NCI-H1092 treated with DMSO at 0.1 percent for 48 hours (cell line): ENCODE results near the gene LHFPL3.

Experiments used
- DNase-seq: peaks from one replicate; lab custom pipeline; 2025; lab: John Stamatoyannopoulos, UW

LHFPL3 gene

DNA sequence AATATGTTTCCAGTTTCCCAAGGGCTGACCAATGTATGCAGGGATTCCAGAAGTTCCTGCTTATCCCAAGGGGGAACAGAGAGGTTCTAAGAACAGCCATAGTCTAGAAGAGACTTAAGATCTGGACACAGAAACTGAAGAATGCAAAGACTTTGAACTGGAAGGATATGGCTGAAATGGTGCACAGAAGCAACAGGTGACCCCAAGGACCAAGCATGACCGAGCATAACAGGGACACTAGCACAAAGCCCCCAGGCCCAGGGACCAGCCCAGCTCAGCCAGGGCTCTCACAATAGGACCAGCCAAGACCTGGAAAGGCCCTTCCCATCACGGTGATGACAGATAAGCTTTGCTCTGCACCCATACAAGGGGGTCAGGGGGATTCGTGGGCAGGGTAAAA, 472.6 kb downstream of the LHFPL3 start:
- no peak for DNase-seq

DNA sequence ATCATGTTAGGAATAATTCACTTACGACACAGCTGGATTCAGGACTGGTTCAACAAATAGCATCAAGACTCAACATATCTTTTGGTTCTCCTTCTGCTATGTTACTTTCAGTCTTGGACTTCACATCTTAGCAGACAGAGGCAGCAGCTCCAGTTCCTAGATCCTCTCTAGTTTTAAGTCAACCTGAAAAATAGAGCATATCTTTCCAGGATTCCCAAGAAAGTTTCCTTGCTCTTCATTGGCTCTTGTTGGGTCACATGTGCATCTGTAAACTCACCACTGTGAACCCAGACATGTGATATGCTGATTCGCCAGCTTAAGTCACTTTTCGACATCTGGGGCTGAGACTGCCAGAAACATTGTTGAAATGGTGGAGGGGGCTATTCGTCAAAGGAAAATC, 475.5 kb downstream of the LHFPL3 start:
- no peak for DNase-seq

DNA sequence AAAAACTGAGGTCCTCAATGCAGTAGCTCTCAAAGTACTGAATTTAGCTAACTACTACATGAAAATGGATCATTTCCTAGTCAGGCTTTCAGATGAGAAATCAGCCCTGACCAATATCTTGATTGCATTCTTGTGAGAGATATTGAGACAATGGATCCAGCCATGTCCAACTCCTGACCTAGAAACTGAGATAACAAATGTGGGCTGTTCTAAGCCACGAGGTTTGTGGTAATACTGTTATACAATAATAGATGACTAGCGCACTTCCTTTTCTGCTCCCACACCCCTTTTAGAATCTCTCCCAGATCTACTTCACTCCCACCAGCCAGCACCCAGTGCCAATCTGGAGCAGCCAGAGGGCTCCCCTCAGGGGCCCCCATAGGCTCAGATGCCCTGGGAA, 476.3 kb downstream of the LHFPL3 start:
- no peak for DNase-seq

DNA sequence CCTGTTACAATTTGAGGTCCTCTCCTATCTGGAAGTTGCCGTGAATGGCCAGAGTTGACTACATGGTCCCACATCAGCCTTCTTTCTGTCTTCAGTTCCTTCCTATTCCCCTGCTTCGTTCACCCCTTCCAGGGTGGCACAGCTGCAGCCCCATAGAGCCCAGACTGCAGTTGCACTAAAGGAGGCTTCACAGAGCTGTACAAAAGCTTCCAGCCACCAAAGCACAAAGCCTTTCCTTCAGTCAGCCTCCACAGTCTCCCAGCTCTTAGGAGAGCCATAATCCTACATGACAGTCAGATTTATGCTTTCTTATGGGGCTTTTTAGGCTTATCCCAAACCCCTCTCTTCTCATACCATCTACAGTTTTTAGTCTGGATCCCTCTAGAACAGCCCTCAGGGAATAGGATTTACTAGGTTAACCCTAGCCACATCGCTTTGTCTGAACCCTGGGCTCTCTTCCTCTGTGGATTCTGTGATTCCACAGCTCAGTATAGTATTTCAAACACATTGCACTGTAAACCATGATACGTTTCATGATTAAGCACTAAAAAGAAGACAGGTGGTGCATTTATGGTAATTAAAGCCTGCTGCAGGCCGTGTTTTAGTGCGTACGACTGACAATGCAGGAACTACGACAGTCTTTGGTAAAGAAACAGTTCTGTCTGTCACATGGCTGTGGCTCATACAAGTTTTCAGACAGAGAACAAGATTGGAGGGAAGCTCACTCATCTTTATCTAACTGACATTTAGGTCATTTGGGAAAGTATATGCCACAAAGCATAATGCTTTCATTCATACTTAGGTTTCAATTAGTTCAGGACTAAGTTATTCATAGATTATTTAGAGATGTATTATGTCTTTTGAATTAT, 477.3 kb downstream of the LHFPL3 start:
- no peak for DNase-seq

GRCh38 chr7:104807671-104808070, 479.3 kb downstream of the LHFPL3 start:
- no peak for DNase-seq

GRCh38 chr7:104809906-104810305, 481.5 kb downstream of the LHFPL3 start:
- no peak for DNase-seq

- DNase-seq: no peak
Measured at GRCh38 chr7:104814126-104814525, 485.7 kb downstream of the LHFPL3 start.

DNA sequence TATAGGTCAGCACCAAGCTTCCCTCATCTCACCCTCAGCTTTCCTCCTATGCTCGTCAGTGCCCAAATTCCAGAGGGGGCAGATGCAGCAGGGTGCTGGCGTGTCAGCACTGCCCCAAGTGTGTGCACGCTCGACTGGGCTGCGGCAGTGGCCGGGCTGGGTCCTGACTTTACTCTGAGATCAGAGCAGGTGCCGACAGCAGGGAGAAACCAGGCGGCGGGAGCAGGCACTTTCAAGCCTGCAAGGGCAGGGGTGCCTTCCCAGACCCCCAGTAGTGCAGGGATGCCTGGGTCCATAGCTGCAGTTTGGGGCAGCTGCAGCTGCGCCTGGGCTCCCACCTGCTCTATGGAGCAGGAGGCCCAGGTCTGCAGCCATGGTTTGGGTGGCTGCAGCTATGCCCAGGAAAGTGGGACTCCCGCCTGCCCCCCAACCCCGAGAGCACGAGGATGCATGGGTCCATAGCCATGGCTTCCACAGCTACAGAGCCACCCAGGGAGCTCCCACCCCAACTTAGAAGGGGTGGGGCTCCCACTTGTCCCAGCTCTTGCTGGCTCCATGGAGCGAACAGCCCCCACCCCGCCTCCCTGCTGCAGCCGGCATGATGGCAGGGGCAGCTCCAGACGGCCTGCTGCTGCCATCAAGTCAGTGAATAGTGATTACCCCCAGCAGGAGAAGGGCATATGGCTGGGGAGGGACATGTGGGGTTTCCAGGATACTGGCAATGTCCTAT, 486.4 kb downstream of the LHFPL3 start:
- DNase-seq: no peak

DNA sequence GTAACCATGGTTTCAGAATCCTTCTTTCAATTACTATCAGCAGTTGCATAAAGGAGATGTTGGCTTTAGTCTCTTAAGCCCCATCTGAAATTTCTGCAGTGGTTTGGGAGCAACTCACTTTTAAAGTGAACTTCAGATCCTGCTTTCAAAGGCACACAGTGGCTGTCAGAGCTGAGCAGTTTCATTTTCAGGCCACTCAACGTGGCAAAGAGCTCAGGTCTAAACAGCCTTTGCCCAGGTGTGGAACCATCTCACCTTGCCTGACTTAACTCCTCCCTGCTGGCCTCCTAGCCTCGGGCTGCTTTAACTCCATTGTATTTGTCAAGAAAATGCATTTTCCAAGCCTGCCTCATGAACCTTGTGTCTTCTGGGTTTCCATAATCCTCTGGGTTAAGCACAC, 488.1 kb downstream of the LHFPL3 start:
- no peak for DNase-seq

- DNase-seq: no peak
Measured at GRCh38 chr7:104818961-104819880, 490.8 kb downstream of the LHFPL3 start.

- no peak for DNase-seq
Measured at GRCh38 chr7:104820836-104821535, 492.6 kb downstream of the LHFPL3 start.

DNA sequence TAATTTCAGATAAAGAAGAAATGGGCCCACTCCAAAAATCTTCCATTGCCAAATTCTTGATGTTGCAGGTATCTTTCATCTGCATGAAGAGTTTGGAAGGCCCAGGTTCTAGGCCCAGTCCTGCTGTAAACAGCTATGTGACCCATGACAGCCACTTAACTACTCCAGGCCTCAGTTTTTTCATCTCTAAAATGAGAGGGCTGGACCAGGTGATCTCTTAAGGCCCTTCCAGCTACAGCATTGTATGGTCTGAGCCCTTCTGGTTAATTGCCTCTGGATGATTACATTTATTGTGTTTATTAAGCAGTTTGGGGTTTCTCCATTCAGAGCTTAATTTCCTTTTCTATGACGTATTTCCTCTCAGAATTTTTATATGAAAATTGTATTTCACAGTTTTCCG, 494.8 kb downstream of the LHFPL3 start:
- DNase-seq: no peak

- no peak for DNase-seq
Measured at GRCh38 chr7:104825099-104825498, 496.7 kb downstream of the LHFPL3 start.

DNA sequence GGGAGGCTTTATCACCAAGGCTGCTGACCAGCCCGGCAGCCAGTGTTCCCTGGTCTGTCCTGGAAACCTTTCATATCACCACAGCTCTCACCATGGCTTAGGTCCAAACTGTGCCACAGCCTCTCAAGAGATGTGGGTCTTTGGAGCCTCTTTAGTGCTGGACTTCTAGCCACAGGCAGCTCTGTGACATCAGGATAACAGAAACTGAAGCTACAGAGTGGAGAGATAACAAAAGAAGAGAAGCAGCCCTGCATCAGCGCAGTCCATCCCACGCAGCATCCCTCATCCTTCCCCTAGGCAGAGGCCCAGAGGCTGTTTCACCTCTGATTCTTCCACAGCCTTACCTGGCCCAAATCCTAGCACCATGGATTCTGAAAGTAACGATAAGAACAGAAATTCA, 497.7 kb downstream of the LHFPL3 start:
- DNase-seq: no peak

- no peak for DNase-seq
Measured at GRCh38 chr7:104836976-104837375, 508.6 kb downstream of the LHFPL3 start.

DNA sequence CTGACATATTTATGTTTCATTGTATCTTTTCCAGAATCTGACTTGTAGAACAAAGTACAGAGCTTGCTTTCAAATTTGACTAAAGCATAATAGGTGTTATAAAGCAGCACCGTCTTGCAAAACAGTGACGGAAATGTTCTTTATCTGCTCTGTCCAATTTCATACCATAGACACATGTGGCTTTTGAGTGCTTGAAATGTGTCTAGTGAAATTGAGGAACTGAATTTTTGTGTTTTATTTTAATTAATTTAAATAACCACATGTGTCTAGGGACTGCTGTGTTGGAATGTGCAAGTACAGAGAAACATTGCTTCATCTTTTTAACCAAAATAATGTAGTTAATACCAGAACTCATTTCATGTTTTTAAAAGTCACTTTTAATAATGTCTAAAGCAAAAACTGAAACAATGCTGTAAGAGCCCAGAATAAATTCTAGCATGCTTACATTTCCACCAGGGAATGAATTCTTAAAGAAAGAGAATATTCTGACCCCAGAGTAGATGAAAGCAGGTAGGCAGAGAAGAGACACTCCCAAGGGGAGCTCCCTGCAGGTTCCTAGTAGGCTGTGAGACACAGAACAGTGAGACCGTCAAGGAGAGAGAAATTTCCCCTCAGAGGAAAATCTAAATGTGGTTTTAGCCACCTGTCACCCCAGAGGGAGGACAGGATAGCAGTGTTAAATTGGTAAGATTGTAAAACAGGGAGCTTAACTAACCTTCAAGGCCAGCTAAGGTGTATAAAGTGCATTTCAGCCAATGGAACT, 510.3 kb downstream of the LHFPL3 start:
- DNase-seq: no peak

GRCh38 chr7:104839842-104840241, 511.4 kb downstream of the LHFPL3 start:
- DNase-seq: no peak

- no peak for DNase-seq
Measured at GRCh38 chr7:104841798-104842197, 513.4 kb downstream of the LHFPL3 start.

- no peak for DNase-seq
Measured at GRCh38 chr7:104843198-104843597, 514.8 kb downstream of the LHFPL3 start.

DNA sequence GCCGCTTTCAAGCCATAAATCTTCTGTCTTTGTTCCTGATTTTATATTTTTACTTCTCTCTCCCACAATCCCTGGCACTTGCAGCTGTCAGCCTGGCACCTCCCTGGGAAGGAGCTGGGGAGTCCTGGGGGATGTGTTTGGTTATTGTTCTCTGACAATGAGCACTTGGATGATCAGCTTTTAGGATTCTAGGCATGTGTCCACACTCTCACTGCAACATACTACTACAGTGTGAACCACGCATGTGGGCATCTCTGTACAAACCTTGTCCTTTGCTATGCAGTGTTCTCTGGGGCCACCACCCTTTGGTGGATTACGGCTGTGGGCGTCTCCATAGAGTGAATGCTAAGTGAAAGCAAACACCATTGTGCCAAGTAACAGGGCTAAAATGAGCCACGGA, 517.2 kb downstream of the LHFPL3 start:
- DNase-seq: no peak

DNA sequence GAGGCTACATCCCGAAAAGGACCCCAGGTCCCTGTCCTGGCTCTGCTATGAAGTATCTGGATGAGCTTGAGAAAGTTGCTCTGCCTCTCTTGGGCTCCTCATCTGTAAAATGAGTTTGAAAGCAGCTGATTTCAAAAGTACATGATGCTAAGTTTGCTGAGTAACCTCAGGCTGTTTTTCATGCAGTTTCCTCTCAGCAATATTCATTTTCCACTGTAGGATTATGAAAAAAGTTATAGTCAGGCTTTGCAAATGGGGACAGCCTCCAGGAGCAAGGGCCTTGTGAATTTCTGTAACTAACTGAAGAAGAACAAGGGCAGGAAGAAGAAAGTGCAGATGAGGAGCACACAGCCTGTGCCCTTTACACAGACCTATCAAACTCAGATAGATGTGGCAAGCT, 518.3 kb downstream of the LHFPL3 start:
- no peak for DNase-seq
